Superior temporal gyrus (tissue), 1 donor: ENCODE measurements around the gene PAPSS2.

Source experiments
- DNase-seq: peaks from one replicate; pipeline ENCODE4 v3.0.0-alpha.2; 2016; ENCODE audit errors: extremely low spot score

PAPSS2 gene

DNA sequence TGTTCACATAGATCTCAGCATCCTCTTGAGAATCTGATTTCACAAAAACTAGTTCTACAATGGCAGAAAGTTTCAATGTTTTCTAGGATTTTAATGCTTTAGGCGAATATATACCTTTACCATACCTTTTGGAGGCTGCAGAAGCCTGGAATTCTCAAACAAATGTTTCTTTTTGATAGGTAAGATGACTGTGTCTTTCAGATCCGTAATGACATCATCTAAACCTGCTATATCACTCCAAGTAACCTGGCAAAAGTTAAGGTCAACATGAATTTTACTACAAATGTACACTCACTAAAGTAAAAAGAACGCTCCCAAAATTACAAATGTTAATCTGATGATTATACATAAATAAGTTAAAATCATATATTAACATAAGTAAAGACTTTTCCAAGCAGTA lies 130.5 kb downstream of the PAPSS2 start:
- no peak for DNase-seq

DNA sequence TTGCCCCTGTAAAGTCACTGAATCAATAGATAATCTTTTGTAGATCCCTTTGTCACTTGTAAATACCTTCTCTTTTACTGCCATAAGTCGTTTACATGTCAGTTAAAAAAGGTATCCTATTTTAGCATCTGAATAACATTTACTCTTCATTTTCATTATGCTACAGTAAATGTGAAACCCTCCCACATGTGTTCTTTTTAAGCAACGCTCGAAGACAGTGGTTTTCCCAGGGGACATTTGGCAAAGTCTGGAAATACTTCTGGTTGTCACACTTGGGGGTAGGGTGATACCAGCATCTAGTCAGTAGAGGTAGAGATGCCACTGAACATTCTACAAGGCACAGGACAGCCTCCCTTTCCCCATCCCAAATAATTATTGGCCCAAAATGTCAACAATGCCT lies 134.6 kb downstream of the PAPSS2 start:
- peak; percentile 62 for DNase-seq
